Right lobe of liver (tissue), 4 donors: ENCODE results near the gene CORO7.

ENCODE experiments used
- CTCF ChIP-seq, 4 donors: fragments of 200-600 bp in 3 of 4; fragments of 450-650 bp in 1 of 4; IDR thresholded peaks; one replicate each; pipeline versions ENCODE4 v1.5.1 to v1.8.0; 2016 to 2022; ENCODE audit warnings: antibody characterized with exemption in 4 of 4, mild to moderate bottlenecking in 2 of 4
- POLR2A ChIP-seq: fragments of 450-650 bp; IDR thresholded peaks from one replicate; pipeline ENCODE4 v1.6.1; 2017; ENCODE audit warnings: antibody characterized with exemption, mild to moderate bottlenecking
- donor health status: DM: no; HTN: no; CAD: no.
- donor health status: DM: no; HTN: no; CAD: no.
- donor health status: DM: no; HTN: yes; CAD: no.

GRCh38 chr16:4361944-4362311 lies 54.5 kb downstream of the CORO7 start:
- TF ChIP-seq CTCF (IDR thresholded peaks at IDR 0.05) (no peak), POLR2A (no peak)
